HepG2 (cell line): ENCODE measurements around the gene NABP2. TPM values are rescaled to one million over a fixed set of nuclear protein-coding genes. Genes with fewer than 3 reads are reported as not detected.

Experiments
- JUND ChIP-seq: sonication (generic); formaldehyde crosslinking; IDR thresholded peaks from 2 replicates; pipeline ENCODE4 v1.8.0; 2022; ENCODE audit warnings: mild to moderate bottlenecking, missing genetic modification reagents
- KLF11 ChIP-seq: IDR thresholded peaks from 2 replicates; pipeline ENCODE4 v1.6.1; 2016; ENCODE audit warnings: missing compliant biosample characterization
- NR2F6 ChIP-seq, 2 experiments: IDR thresholded peaks; 2 replicates each; pipeline ENCODE4 v1.6.1; 2016; ENCODE audit warnings: antibody characterized with exemption in 1 of 2, mild to moderate bottlenecking in 1 of 2
- PATZ1 ChIP-seq: sonication (generic); formaldehyde crosslinking; IDR thresholded peaks from 2 replicates; pipeline ENCODE4 v1.4.0; 2020; ENCODE audit warnings: missing genetic modification reagents
- SALL1 ChIP-seq: sonication (generic); formaldehyde crosslinking; IDR thresholded peaks from 2 replicates; pipeline ENCODE4 v1.8.0; 2022; ENCODE audit warnings: mild to moderate bottlenecking, missing genetic modification reagents
- SAP130 ChIP-seq: IDR thresholded peaks from 2 replicates; pipeline ENCODE4 v1.6.1; 2016; ENCODE audit warnings: low read depth
- SMC3 ChIP-seq: IDR thresholded peaks from 2 replicates; pipeline ENCODE4 v1.6.1; 2011; ENCODE audit warnings: low read length, improper control_type of control experiment
- SRY ChIP-seq: sonication (generic); formaldehyde crosslinking; IDR thresholded peaks from 2 replicates; pipeline ENCODE4 v1.8.0; 2022; ENCODE audit warnings: mild to moderate bottlenecking, missing genetic modification reagents
- TRAFD1 ChIP-seq: sonication (generic); formaldehyde crosslinking; IDR thresholded peaks from 2 replicates; pipeline ENCODE4 v1.5.1; 2020; ENCODE audit warnings: missing genetic modification reagents, mild to moderate bottlenecking, borderline replicate concordance
- ZBTB37 ChIP-seq: sonication (generic); formaldehyde crosslinking; IDR thresholded peaks from 2 replicates; pipeline ENCODE4 v1.4.0; 2020; ENCODE audit warnings: mild to moderate bottlenecking, missing genetic modification reagents
- ZBTB42 ChIP-seq: sonication (generic); formaldehyde crosslinking; IDR thresholded peaks from 2 replicates; pipeline ENCODE4 v1.5.0; 2020; ENCODE audit warnings: mild to moderate bottlenecking, missing genetic modification reagents
- ZBTB46 ChIP-seq: sonication (generic); formaldehyde crosslinking; IDR thresholded peaks from 2 replicates; pipeline ENCODE4 v1.4.0; 2020; ENCODE audit warnings: mild to moderate bottlenecking, missing genetic modification reagents, borderline replicate concordance
- ZNF12 ChIP-seq: sonication (generic); formaldehyde crosslinking; IDR thresholded peaks from 2 replicates; pipeline ENCODE4 v1.5.0; 2020; ENCODE audit warnings: missing genetic modification reagents
- ZNF18 ChIP-seq: sonication (generic); formaldehyde crosslinking; IDR thresholded peaks from 2 replicates; pipeline ENCODE4 v1.8.0; 2022; ENCODE audit warnings: mild to moderate bottlenecking, missing genetic modification reagents; ENCODE audit not compliant: insufficient replicate concordance
- ZNF256 ChIP-seq: sonication (generic); formaldehyde crosslinking; conservative IDR thresholded peaks from 2 replicates; pipeline ENCODE4 v1.4.0; 2020; ENCODE audit warnings: missing genetic modification reagents
- ZNF282 ChIP-seq: fragments of 450-650 bp; IDR thresholded peaks from 2 replicates; pipeline ENCODE4 v1.6.1; 2018; ENCODE audit not compliant: partially characterized antibody
- ZNF550 ChIP-seq: sonication (generic); formaldehyde crosslinking; IDR thresholded peaks from 2 replicates; pipeline ENCODE4 v1.4.0; 2020; ENCODE audit warnings: mild to moderate bottlenecking, missing genetic modification reagents, borderline replicate concordance
- ZNF589 ChIP-seq: sonication (generic); formaldehyde crosslinking; conservative IDR thresholded peaks from 2 replicates; pipeline ENCODE4 v1.8.0; 2022; ENCODE audit warnings: mild to moderate bottlenecking, moderate library complexity, missing genetic modification reagents
- ZSCAN5A ChIP-seq: sonication (generic); formaldehyde crosslinking; IDR thresholded peaks from 2 replicates; pipeline ENCODE4 v1.8.0; 2022; ENCODE audit warnings: mild to moderate bottlenecking, missing genetic modification reagents, borderline replicate concordance
- polyA plus RNA-seq, 8 experiments: library from polyadenylated mRNA; depleted of rRNA in 3 of 8; stranded (reverse) in 7 of 8; unstranded in 1 of 8; fragments of >200 nt; fragmentation: Illumina TruSeq in 4 of 8; extraction: Trizol in 4 of 8; gene quantifications; 2 replicates each; pipeline versions ENCODE4 v1.2.1 to v1.2.3, GENCODE V29; 2011 to 2016; ENCODE audit warnings: low read depth in 4 of 8, missing spikeins in 1 of 8, mixed read lengths in 1 of 8; ENCODE audit not compliant: insufficient read depth in 1 of 8
- total RNA-seq, 5 experiments: library from RNA; depleted of rRNA; stranded (reverse); fragments of >200 nt; fragmentation: Illumina TruSeq; extraction: Trizol; gene quantifications; 2 replicates each; pipeline ENCODE4 v1.2.3, GENCODE V29; 2016; ENCODE audit warnings: low read depth in 1 of 5

Gene NABP2
- total and polyA plus RNA-seq, 2 of the 13 experiments (the other 11 are each of a cell fraction or from before 2014, with no cell fraction given) = 33.2 to 35.5 TPM

GRCh38 chr12:56206452-56207166 lies 17.5 kb upstream of the NABP2 start (continued):
- TF ChIP-seq ZNF256 (no peak), ZNF12 (CRISPR knock-in tag) (no peak), SRY (no peak), ZSCAN5A (CRISPR knock-in tag) (no peak), ZBTB42 (CRISPR knock-in tag) (no peak), SALL1 (CRISPR knock-in tag) (peak; percentile 29; the same call in 1 of the 2 replicates), SMC3 (peak; percentile 78; the same call in 1 of the 2 replicates), ZNF18 (CRISPR knock-in tag) (no peak), NR2F6 (IDR thresholded peaks at IDR 0.05) (no peak), NR2F6 (CRISPR knock-in tag; IDR thresholded peaks at IDR 0.05) (no peak), SAP130 (0 out of 2 replicates have a peak, but pooled peaks have one; percentile 35), JUND (CRISPR knock-in tag) (no peak), ZBTB46 (no peak), ZNF589 (CRISPR knock-in tag) (no peak), TRAFD1 (CRISPR knock-in tag) (no peak), ZNF550 (0 out of 2 replicates have a peak, but pooled peaks have one; percentile 55), PATZ1 (CRISPR knock-in tag) (0 out of 2 replicates have a peak, but pooled peaks have one; percentile 12), KLF11 (CRISPR knock-in tag) (no peak), ZBTB37 (no peak), ZNF282 (no peak)
